ENCODE results near the gene CXCR5.
"Not testable (repeated sequence)": the region's sequence is repeated elsewhere in the genome, so short reads cannot be mapped to it uniquely, and the experiment has no call there.

CXCR5 gene, protein sequence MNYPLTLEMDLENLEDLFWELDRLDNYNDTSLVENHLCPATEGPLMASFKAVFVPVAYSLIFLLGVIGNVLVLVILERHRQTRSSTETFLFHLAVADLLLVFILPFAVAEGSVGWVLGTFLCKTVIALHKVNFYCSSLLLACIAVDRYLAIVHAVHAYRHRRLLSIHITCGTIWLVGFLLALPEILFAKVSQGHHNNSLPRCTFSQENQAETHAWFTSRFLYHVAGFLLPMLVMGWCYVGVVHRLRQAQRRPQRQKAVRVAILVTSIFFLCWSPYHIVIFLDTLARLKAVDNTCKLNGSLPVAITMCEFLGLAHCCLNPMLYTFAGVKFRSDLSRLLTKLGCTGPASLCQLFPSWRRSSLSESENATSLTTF

DNA sequence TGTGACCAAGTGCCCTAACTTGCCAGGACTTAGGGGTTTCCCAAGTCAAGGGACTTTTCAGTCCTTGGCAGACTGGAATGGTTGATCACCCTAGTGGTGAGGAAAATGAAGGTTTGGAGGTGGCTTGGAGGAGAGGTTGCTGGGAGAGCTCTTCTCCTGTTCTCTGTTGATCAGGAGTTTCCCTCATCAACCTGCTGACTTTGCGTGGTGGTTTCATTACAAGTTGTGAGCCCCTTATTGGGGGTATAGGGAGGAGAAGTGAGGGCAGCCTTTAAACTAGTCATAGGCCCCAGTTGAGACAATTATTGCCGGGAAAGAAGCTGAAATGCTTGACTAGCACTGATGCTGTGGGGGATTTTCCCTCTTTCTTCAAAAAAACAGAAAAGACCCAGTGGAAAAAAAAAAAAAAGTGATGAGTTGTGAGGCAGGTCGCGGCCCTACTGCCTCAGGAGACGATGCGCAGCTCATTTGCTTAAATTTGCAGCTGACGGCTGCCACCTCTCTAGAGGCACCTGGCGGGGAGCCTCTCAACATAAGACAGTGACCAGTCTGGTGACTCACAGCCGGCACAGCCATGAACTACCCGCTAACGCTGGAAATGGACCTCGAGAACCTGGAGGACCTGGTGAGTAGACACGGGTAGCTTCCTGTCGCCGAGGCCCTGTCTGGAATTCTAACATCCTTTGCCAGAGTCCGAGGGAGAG lies at the start of gene CXCR5:
Gene CXCR5 (plus strand): TSS at position 525 of the 704 bp plus-strand sequence. CDS start 50 bp downstream, at position 575.
- no peak for FAIRE-seq

DNA sequence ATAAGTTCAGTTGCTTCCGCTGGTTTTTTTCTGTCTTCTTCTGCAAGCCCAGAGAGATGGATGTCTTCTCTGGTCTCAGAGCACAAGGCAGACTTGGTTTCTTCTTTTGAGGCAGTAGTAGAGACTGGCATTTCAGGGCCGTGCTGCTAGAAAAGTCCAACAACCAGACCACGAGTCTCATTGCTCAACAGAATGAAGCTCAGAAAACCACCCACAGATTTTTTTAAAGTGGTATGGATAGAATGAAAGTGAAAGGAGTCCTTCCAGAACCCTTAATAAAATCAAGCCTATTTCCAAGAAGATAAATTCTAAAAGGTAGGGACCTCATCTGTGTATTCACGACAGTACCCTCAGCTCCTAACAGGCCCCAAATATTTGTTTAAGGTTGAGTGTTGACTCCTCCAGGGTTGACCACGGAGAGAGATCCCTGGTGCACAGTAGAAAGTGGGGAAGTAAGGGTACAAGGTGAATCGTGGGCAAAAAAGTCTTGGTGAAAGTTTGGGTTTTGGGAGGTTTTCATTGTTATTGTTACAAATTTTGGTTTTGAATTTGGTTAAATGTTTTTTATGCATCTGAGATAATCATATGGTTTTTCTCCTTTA lies 49.2 kb upstream of the CXCR5 start:
- no peak for FAIRE-seq

DNA sequence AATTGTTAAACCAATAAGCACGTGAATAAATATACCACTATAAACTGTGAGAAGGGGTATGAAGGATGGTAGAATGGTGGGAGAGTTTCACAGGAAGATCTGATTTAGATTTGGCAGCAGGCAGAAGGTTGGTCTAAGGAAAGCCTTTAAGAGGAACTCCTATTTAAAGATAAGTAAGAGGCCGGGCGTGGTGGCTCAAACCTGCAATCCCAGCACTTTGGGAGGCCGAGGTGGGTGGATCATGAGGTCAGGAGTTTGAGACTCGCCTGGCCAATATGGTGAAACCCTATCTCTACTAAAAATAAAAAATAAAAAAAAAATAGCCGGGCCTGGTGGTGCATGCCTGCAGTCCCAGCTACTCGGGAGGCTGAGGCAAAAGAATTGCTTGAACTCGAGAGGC lies 45.8 kb upstream of the CXCR5 start:
- FAIRE-seq: no peak

DNA sequence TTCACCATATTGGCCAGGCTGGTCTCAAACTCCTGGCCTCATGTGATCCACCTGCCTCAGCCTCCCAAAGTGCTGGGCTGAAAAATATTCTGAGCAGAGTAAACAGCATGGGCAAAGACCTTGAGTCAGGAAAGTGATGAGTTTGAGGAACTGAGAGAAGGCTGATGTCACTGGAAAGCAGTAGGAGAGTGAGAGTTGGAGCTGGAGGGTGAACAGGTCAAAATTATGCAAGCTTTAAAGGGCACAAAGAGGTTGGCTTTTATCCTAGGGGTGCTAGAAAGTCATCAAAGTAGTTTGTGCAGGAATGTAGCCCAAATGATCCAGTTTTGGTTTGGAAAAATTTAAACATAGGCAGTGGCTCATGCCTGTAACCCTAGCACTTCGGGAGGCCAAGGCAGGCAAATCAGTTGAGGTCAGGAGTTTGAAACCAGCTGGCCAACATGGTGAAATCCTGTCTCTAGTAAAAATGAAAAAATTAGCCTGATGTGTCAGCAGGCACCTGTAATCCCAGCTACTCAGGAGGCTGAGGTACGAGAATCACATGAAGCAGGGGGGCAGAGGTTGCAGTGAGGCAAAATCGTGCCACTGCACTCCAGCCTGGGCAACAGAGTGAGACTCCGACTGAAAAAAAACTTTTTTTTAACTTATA lies 44.7 kb upstream of the CXCR5 start:
- no peak for FAIRE-seq

DNA sequence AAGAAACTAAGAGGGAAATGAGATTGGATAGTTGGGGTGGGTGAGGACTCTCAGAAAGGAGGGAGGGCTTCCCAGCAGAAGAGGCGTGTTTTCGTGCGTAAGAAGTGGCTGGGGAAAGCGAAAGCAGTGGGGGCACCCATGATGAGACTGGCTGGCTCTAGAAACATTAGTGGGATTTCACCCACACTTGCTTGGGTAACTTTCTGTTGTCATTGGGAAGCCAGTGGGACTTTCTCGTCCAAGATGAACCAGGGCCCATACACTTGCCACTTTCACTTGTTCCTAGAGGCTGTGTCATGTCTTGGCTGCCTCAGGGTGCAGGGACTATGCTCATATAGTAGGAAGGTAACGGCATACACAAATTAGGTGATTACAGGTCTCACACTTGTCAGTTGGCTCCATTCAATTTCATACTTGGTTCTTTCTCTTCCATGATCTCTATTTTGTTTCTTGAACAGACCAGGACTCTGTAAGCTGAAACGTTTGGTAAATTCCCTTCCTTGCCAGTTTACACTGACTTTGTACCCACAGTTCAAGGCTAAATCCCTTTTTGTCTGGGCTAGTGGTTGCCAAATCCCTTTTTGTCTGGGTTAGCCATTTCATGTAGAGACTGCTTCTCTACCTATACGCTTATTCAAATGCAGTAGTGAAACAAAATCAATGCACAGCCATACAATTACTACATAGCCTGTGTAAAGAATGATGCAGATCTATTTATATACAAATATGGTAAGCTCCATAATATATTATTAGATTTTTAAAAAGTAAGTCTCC lies 42.0 kb upstream of the CXCR5 start:
- no peak for FAIRE-seq

DNA sequence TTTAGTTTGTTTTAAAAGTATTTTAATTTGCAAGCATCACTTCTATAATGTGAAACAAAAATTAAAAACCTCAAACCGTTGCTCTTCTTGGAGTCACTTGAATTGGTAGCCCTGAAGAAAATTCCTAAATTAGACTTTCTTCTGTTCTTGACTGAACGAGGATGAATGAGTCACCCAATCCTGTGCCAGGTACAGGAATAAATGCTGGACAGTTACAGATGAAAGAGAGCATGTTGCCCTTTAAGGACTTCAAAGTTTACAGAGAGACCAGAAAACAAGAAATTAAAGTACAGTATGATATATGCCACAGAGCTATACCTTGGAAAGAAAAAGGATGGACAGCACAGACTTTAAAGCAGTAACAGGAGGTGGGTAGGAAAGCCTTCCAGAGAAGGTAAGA lies 41.3 kb upstream of the CXCR5 start:
- no peak for FAIRE-seq

DNA sequence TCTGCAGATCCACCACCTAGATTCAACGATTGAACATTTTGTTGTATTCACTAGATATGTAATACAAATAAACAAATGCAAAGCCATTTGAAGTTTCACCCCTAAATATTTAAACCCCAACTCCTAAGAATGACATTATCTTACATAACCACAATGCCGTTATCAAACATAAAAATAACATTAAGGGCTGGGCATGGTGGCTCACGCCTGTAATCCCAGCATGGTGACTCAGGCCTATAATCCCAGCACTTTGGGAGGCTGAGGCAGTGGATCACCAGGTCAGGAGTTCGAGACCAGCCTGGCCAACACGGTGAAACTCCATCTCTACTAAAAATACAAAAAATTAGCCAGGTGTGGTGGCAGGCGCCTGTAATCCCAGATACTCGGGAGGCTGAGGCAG lies 40.8 kb upstream of the CXCR5 start:
- FAIRE-seq: not testable (repeated sequence)

DNA sequence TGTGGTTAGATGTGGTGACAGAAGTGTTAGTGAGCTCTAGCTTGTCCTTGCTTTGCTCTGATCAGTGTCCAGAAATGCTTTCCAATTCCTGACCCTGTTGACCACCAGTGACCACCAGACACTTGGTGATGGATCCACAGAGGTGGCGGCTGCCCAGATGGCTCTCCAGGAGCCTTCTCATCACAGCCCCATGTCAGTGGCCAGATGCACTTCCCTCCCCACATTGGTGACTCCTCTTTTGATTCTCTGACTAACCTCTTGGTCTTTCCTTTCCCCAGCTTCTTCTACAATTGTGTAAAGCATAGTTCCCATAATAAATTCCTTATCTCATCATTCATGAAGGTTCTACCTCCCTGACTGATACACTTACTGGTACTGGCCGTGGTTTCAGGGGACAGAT lies 40.1 kb upstream of the CXCR5 start:
- FAIRE-seq: no peak

DNA sequence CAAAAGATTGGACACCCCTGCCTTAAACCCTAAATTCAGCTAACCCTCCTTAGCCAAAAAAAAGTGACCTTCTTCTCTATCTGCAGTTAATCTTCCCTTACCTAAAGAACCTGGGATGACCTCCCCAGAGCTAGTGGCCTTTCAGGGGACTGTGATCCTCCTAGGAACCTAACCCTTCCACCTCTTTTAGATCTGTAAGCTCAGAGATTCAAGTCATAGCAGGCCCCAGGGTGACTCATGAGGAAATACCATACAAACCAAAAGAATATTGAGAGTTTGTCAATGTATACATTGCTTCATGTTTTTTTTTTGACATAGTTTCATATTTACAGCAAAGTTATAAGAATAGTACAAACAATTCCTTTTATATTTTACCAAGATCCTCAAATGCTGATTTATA lies 38.3 kb upstream of the CXCR5 start:
- no peak for FAIRE-seq

DNA sequence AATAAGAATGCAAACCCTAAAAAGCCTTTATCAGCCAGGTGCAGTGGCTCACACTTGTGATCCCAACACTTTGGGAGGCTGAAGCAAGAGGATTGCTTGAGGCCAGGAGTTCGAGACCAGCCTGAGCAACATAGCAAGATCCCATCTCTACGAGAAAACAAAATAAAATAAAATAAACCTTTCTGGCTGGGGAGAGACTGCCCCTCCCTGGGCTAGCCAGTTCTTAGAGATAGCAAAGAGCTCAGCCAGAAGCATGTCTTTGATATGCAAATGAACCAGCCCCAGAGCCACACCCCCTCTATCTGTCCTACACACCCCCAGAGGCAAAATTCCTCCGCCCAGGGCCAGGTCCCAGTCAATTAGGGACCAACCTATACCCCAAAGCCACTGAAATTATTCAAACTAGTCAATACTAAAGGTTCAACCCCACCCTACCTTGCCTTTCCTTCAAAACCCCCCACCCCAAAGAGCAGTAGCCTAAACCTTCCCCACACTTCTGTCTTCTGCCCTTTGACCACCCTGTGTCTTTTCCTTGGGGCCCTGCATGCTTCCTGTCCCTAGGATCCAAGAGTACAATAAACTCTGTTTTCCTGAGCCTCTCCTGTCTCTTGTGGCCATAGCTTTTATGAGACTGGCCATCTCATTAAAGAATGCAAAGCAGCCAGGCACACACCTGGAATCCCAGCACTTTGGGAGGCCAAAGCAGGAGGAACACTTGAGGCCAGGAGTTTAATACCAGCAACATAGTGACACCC lies 37.3 kb upstream of the CXCR5 start:
- no peak for FAIRE-seq

DNA sequence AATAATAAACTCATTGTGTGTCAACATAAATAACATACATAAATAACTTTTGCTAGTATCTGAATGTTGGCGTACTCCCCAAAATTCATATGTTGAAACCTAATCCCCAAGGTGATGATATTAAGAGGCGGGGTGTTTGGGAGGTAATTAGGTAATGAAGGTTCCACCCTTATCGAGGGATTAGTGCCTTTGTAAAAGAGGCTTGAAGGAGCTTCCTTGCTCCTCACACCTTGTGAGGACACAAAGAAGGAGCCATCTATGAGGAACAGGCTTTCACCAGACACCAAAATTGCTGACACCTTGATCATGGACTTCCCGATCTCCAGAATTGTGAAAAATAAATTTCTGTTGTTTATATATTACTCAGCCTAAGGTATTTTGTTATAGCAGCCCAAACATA lies 33.9 kb upstream of the CXCR5 start:
- FAIRE-seq: no peak

DNA sequence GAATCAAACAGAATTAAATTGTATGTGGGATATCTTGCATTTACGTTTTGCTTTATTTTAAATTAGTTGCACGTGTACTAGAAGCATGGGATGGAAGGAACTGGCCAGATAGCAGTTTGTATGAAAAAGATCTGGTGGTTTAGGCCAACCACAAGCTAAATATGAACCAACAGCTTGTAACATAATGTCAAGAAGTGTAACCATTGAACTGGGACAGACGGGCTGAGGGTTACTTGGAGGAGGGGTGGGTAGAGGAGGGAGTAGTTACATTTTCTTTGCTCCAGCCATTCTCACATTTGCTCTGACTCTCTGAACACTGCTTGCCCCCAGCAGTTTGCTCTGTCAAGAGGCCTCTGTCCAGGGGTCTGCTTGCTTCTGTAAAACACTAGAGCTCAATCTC lies 31.7 kb upstream of the CXCR5 start:
- no peak for FAIRE-seq

DNA sequence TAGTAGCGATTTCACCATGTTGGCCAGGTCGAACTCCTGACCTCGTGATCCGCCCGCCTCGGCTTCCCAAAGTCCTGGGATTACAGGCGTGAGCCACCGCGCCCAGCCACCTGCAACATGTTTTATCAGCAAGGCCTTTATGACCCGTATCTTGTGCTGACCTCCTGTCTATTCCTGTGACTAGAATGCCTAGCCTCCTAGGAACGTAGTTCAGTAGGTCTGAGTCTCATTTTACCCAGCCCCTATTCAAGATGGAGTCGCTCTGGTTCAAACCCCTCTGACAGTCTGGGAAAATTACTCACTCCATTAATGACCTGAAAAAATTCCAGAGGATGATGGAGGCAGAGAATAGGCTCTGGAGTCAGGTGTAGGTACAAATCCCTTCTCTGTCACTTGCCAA lies 30.0 kb upstream of the CXCR5 start:
- no peak for FAIRE-seq

DNA sequence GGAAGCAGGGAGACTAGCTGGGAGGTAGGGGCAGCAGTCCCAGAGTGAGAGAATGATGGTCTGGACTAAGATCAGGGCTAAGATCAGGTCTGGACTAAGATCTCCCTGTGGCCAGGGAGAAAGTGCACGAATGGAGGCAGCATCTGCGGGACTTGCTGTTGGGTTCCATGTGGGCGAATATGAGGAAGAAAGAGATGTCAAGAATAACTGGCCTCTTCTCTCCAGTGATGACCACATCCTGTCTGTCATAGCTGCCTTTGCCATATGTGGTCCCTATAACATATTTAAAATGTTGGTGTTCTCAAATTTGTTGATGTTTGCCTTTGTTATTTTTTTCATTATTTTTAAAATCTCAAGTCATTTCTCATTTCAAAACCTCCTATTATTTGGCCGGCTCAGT lies 27.4 kb upstream of the CXCR5 start:
- no peak for FAIRE-seq

DNA sequence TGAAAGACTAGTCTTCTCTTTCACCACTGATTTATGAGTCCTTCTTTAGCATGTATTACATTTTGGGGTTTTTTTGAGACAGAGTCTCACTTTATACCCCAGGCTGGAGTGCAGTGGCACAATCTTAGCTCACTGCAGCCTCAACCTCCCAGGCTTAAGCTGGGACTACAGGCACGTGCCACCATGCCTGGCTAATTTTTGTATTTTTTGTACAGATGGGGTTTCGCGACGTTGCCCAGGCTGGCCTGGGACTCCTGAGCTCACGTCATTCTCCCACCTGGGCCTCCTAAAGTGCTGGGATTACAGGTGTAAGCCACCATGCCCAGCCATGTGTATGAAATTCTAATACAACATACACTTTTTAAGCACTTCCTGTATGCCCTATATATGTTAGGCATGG lies 26.3 kb upstream of the CXCR5 start:
- FAIRE-seq: no peak

DNA sequence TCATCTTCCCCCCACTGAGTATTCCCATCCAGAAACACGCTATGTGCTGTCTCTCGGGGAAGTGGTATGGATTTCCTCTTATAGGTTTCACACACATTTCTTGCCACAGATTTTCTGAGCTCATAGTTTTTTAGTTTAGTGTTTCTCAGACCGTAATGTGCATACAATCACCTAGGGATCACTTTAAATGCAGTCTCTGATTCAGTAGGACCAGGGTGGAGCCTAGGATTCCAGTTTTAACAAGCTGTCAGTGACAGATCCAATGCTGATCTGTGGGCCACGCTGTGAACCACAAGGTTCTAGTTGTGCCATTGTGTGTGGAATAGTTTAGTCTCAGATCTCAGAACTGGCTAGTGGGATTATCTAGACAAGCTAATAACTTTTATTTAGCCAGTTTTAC lies 23.7 kb upstream of the CXCR5 start:
- no peak for FAIRE-seq

DNA sequence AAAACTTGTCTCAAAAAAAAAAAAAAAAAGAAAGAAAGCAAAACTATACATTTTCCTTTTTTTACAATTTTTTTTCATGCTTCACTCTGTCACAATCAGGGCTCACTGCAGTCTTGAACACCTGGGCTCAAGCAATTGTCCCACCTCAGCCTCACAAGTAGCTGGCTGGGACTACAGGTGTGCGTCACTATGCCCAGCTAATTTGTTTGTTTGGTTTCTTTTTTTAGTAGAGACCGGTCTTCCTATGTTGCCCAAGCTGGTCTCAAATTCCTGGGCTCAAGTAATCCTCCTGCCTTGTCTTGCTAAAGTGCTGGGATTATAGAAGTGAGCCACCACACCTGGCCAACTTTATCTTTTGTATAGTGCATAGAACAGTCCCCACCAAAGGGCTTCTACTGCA lies 15.0 kb upstream of the CXCR5 start:
- FAIRE-seq: no peak

DNA sequence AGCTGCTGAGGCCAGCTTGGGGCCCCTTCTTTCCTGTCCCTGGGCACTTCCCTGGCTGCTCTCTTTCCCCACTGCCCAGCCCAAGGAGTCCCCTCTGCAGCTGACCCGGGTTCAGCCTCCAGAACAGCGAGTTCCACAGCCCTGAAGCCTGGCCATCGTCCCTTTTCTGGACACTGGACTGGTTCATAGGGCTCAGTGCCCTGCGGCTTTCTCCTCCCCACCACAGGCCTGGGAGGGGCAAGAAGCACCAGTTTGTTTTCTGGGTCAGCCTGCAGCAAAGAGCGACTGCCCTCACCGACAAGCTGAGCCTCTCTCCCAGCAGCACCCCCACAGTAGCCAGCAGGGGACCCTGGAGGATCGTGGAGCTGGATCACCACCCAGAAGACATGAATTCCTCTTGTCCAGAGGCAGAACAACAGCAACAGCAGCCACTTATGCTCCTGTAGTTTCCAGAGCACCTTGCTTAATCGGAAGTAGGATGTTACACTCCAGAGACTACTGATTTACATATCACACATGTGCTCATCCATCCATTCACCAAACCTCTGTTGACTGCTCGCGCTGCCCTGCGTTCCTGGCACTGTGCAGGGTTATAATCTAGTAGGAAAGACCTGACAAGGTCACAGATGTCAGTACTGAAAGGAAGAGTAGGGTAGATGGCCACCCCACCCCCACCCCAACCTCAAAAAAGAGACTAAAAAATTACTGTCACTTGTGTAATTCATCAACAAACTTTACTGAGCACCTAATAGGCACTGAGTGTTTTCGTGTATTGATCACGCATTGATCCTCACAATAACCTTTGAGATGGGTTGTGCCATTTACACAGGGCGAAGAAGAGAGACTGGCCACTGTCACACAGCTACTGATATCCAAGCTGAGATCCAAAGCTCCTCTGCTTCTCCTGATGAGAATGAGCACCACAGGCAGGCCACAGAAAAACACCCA lies 13.0 kb upstream of the CXCR5 start:
- FAIRE-seq: no peak

DNA sequence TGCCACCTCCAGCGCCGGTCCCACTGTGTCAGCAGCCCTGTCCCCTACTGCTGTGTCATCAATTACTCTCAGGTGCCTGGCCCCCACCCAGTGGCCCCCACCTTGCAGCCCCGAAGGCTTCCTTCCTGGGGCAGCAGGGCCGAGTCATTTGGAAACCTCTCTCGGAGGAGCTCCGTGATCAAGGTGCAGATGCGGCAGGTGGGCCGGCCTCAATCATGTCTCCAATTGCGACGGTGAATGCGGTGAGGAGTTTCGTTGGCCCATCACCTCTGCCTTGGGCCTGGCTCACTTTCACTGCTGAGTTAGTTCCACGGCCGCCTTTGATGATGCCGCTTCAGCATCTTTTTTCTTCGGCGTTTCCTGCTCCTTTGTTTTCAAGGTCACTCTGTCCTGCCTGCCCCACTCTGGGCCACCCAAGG lies 11.3 kb upstream of the CXCR5 start:
- FAIRE-seq: no peak

DNA sequence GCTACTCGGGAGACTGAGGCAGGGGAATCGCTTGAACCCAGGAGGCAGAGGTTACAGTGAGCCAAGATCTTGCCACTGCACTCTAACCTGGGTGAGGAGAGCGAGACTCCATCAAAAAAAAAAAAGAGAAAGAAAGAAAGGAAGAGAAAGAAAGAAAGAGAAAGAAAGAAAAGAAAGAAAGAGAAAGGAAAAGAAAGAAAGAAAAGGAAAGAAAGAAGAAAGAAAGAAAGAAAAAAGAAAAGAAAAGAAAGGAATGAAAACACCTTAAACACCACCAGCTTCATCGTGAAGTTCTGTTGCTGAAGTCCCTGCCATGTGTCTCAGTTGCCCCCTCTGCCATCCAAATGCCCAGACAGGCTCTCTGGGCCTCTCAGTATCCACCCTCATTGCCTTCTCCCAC lies 9.9 kb upstream of the CXCR5 start:
- no peak for FAIRE-seq

DNA sequence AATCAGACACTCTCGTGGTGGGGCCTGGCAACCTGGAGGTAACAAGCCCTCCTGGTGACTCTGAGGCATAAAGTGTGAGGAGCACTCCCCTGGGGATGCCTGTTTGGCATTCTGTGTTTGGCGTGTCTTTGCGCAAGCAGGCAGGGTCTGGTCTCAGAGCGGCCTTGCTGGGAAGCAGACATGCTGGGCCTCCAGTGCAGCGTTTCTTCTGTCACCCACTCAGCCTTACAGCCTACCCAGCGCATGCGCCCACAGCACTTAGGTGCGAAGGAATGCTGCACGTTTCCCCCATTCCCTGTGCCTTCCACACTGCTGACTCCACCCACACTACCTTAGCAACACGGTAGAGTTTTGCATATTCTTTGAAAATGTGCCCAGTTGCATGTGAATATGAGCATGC lies 7.4 kb upstream of the CXCR5 start:
- no peak for FAIRE-seq
